ENCODE data around the gene IGFBP2. TPM values are rescaled to one million over a fixed set of nuclear protein-coding genes. Genes with fewer than 3 reads are reported as not detected.

Gene IGFBP2
- total and polyA plus RNA-seq, 7 experiments from 2014 or later = 0.18 to 58.9 TPM; not detected in 5

- Mint-ChIP-seq H3K27ac (peak overlapping the region in 1 of 9 donors; percentile 13), H3K4me3 (no peak overlapping the region), H3K27me3 (peaks cover 41 to 69% (median 49%) of the 10 kb centered on the region in 5 donors), H3K4me1 (peaks cover 9 to 14% (median 12%) of the 10 kb centered on the region in 7 donors), H3K9me3 (no peaks in the 10 kb centered on the region), H3K36me3 (no peaks in the 10 kb centered on the region)
- H3K4me1 ChIP-seq (ENCODE audit: control insufficient read depth in 2 of 2, insufficient read depth in 2 of 2, low read length in 2 of 2) = peaks cover under 1 to 11% of the 10 kb centered on the region in 2 donors
- no peaks in the 10 kb centered on the region for H3K9me3 ChIP-seq (ENCODE audit: control insufficient read depth in 2 of 3, low read length in 3 of 3)
- H3K36me3 ChIP-seq (ENCODE audit: control insufficient read depth in 2 of 3, insufficient read depth in 3 of 3, low read length in 3 of 3) = no peaks in the 10 kb centered on the region
- peaks cover 0 to 3% of the 10 kb centered on the region in 2 donors for H3K27me3 ChIP-seq (ENCODE audit: control insufficient read depth in 2 of 2, insufficient read depth in 2 of 2, low read length in 2 of 2)
- ChIA-PET CTCF (interaction anchor here (1.4 kb wide), 1 partner anchor 11 kb away, joined by 5 read pairs; no protein-coding TSS in a partner anchor), POLR2A (no interaction called here)
- intact Hi-C loops (cut with micrococcal nuclease) = no loop called here
- no peak for ATAC-seq
- H3K4me3 ChIP-seq (ENCODE audit: low read length) = no peak overlapping the region
- DNase-seq = no peak
- no peak overlapping the region for H3K27ac ChIP-seq (ENCODE audit: low read depth, low read length)
Observed at GRCh38 chr2:216687111-216687510, 53.9 kb downstream of the IGFBP2 start.

GRCh38 chr2:216687646-216688045 is 54.4 kb downstream of the IGFBP2 start:
- DNase-seq = no peak
- intact Hi-C loops (cut with micrococcal nuclease) = no loop called here
- H3K27me3 ChIP-seq (ENCODE audit: control insufficient read depth in 2 of 2, insufficient read depth in 2 of 2, low read length in 2 of 2) = peaks cover 0 to 3% of the 10 kb centered on the region in 2 donors

GRCh38 chr2:216688731-216689340 is 55.6 kb downstream of the IGFBP2 start:
- no peaks in the 10 kb centered on the region for H3K9me3 Mint-ChIP-seq
- Histone ChIP-seq H3K27me3 (ENCODE audit: control insufficient read depth in 2 of 2, insufficient read depth in 2 of 2, low read length in 2 of 2) (peaks cover 0 to 6% of the 10 kb centered on the region in 2 donors), H3K4me1 (ENCODE audit: control insufficient read depth in 2 of 2, insufficient read depth in 2 of 2, low read length in 2 of 2) (peaks cover 10 to 21% of the 10 kb centered on the region in 2 donors), H3K27ac (ENCODE audit: low read depth, low read length) (no peak overlapping the region), H3K9me3 (ENCODE audit: control insufficient read depth in 2 of 3, low read length in 3 of 3) (no peaks in the 10 kb centered on the region), H3K4me3 (ENCODE audit: low read length) (no peak overlapping the region), H3K36me3 (ENCODE audit: control insufficient read depth in 2 of 3, insufficient read depth in 3 of 3, low read length in 3 of 3) (no peaks in the 10 kb centered on the region)
- ChIA-PET CTCF (no interaction called here), POLR2A (no interaction called here)
- peaks cover 51 to 68% (median 56%) of the 10 kb centered on the region in 5 donors for H3K27me3 Mint-ChIP-seq
- no peak overlapping the region for H3K27ac Mint-ChIP-seq
- peaks cover 12 to 30% (median 24%) of the 10 kb centered on the region in 7 donors for H3K4me1 Mint-ChIP-seq
- intact Hi-C loops (cut with micrococcal nuclease) = no loop called here
- DNase-seq (no peak), ATAC-seq (no peak)
- no peaks in the 10 kb centered on the region for H3K36me3 Mint-ChIP-seq
- no peak overlapping the region for H3K4me3 Mint-ChIP-seq

More at GRCh38 chr2:216687646-216688045, 54.4 kb downstream of the IGFBP2 start:
- ATAC-seq = no peak
- Mint-ChIP-seq H3K4me3 (no peak overlapping the region), H3K27me3 (peaks cover 46 to 73% (median 54%) of the 10 kb centered on the region in 5 donors), H3K9me3 (no peaks in the 10 kb centered on the region), H3K36me3 (no peaks in the 10 kb centered on the region), H3K27ac (no peak overlapping the region), H3K4me1 (peaks cover 9 to 19% (median 16%) of the 10 kb centered on the region in 7 donors)
- ChIA-PET CTCF (interaction anchor here (1.4 kb wide), 1 partner anchor 11 kb away, joined by 5 read pairs; no protein-coding TSS in a partner anchor), POLR2A (no interaction called here)
- Histone ChIP-seq H3K36me3 (ENCODE audit: control insufficient read depth in 2 of 3, insufficient read depth in 3 of 3, low read length in 3 of 3) (no peaks in the 10 kb centered on the region), H3K9me3 (ENCODE audit: control insufficient read depth in 2 of 3, low read length in 3 of 3) (no peaks in the 10 kb centered on the region), H3K4me3 (ENCODE audit: low read length) (no peak overlapping the region), H3K4me1 (ENCODE audit: control insufficient read depth in 2 of 2, insufficient read depth in 2 of 2, low read length in 2 of 2) (peaks cover 6 to 14% of the 10 kb centered on the region in 2 donors), H3K27ac (ENCODE audit: low read depth, low read length) (no peak overlapping the region)

- Mint-ChIP-seq H3K27ac (no peak overlapping the region), H3K9me3 (no peaks in the 10 kb centered on the region), H3K4me3 (no peak overlapping the region), H3K36me3 (no peaks in the 10 kb centered on the region), H3K4me1 (peaks cover 12 to 34% (median 28%) of the 10 kb centered on the region in 7 donors), H3K27me3 (peaks cover 46 to 66% (median 57%) of the 10 kb centered on the region in 5 donors)
- ATAC-seq = no peak
- ChIA-PET CTCF (no interaction called here), POLR2A (no interaction called here)
- Histone ChIP-seq H3K36me3 (ENCODE audit: control insufficient read depth in 2 of 3, insufficient read depth in 3 of 3, low read length in 3 of 3) (no peaks in the 10 kb centered on the region), H3K27me3 (ENCODE audit: control insufficient read depth in 2 of 2, insufficient read depth in 2 of 2, low read length in 2 of 2) (peaks cover 0 to 6% of the 10 kb centered on the region in 2 donors), H3K9me3 (ENCODE audit: control insufficient read depth in 2 of 3, low read length in 3 of 3) (no peaks in the 10 kb centered on the region), H3K27ac (ENCODE audit: low read depth, low read length) (no peak overlapping the region), H3K4me1 (ENCODE audit: control insufficient read depth in 2 of 2, insufficient read depth in 2 of 2, low read length in 2 of 2) (peaks cover 10 to 26% of the 10 kb centered on the region in 2 donors), H3K4me3 (ENCODE audit: low read length) (no peak overlapping the region)
- intact Hi-C loops (cut with micrococcal nuclease) = no loop called here
- DNase-seq = no peak
Observed at GRCh38 chr2:216689397-216689796, 56.2 kb downstream of the IGFBP2 start.

GRCh38 chr2:216690456-216690852 is 57.2 kb downstream of the IGFBP2 start:
- no peak for ATAC-seq
- intact Hi-C loops (cut with micrococcal nuclease) = loop anchor here (5.0 to 10.0 kb wide), 2 partner anchors 534 to 922 kb away; no protein-coding TSS in a partner anchor
- Histone ChIP-seq H3K27me3 (ENCODE audit: control insufficient read depth in 2 of 2, insufficient read depth in 2 of 2, low read length in 2 of 2) (peaks cover 3 to 10% of the 10 kb centered on the region in 2 donors), H3K4me3 (ENCODE audit: low read length) (no peak overlapping the region), H3K4me1 (ENCODE audit: control insufficient read depth in 2 of 2, insufficient read depth in 2 of 2, low read length in 2 of 2) (peaks cover 10 to 28% of the 10 kb centered on the region in 2 donors), H3K36me3 (ENCODE audit: control insufficient read depth in 2 of 3, insufficient read depth in 3 of 3, low read length in 3 of 3) (no peaks in the 10 kb centered on the region), H3K9me3 (ENCODE audit: control insufficient read depth in 2 of 3, low read length in 3 of 3) (no peaks in the 10 kb centered on the region), H3K27ac (ENCODE audit: low read depth, low read length) (no peak overlapping the region)
- peaks cover 12 to 39% (median 32%) of the 10 kb centered on the region in 7 donors for H3K4me1 Mint-ChIP-seq
- H3K27me3 Mint-ChIP-seq = peaks cover 40 to 66% (median 64%) of the 10 kb centered on the region in 5 donors
- no peaks in the 10 kb centered on the region for H3K9me3 Mint-ChIP-seq
- H3K36me3 Mint-ChIP-seq = no peaks in the 10 kb centered on the region
- ChIA-PET POLR2A (no interaction called here), CTCF (no interaction called here)
- no peak overlapping the region for H3K4me3 Mint-ChIP-seq
- H3K27ac Mint-ChIP-seq = no peak overlapping the region
- DNase-seq = no peak

GRCh38 chr2:216690853-216691741 is 57.9 kb downstream of the IGFBP2 start:
- Mint-ChIP-seq H3K9me3 (no peaks in the 10 kb centered on the region), H3K4me1 (peaks cover 12 to 42% (median 34%) of the 10 kb centered on the region in 7 donors), H3K4me3 (peak overlapping the region; percentile 53 to 92 (median 84)), H3K27me3 (peaks cover 36 to 71% (median 65%) of the 10 kb centered on the region in 5 donors), H3K36me3 (no peaks in the 10 kb centered on the region), H3K27ac (peak overlapping the region in 7 of 9 donors; percentile 12 to 82 (median 74))
- H3K4me3 ChIP-seq (ENCODE audit: low read length) = no peak overlapping the region
- DNase-seq (peak in 5 of 9 donors; percentile 10 to 61 (median 32)), ATAC-seq (peak; percentile 41)
- peaks cover 10 to 28% of the 10 kb centered on the region in 2 donors for H3K4me1 ChIP-seq (ENCODE audit: control insufficient read depth in 2 of 2, insufficient read depth in 2 of 2, low read length in 2 of 2)
- H3K27ac ChIP-seq (ENCODE audit: low read depth, low read length) = no peak overlapping the region
- CTCF ChIA-PET = no interaction called here
- H3K9me3 ChIP-seq (ENCODE audit: control insufficient read depth in 2 of 3, low read length in 3 of 3) = no peaks in the 10 kb centered on the region
- POLR2A ChIA-PET = no interaction called here
- H3K27me3 ChIP-seq (ENCODE audit: control insufficient read depth in 2 of 2, insufficient read depth in 2 of 2, low read length in 2 of 2) = peaks cover 3 to 10% of the 10 kb centered on the region in 2 donors
- no peaks in the 10 kb centered on the region for H3K36me3 ChIP-seq (ENCODE audit: control insufficient read depth in 2 of 3, insufficient read depth in 3 of 3, low read length in 3 of 3)
- intact Hi-C loops (cut with micrococcal nuclease) = loop anchor here (5.0 to 10.0 kb wide), 2 partner anchors 534 to 921 kb away; no protein-coding TSS in a partner anchor
